Hepatocyte (in vitro differentiated cells): ENCODE results near the gene EPHA4. TPM values are rescaled to one million over a fixed set of nuclear protein-coding genes. Genes with fewer than 3 reads are reported as not detected.
A peak's percentile ranks its signal among the peaks of the same experiment; 100 is the strongest.

Experiments
- DNase-seq: peaks from one replicate; pipeline ENCODE4 v3.0.0-alpha.2; 2016; ENCODE audit warnings: low spot score
- H2AFZ ChIP-seq: fragments of 200-600 bp; sonication (generic); 2 replicates; pipeline ENCODE4 v1.6.0; 2016; ENCODE audit warnings: antibody characterized with exemption, mild to moderate bottlenecking
- H3K27ac ChIP-seq: fragments of 200-600 bp; sonication (generic); 2 replicates; pipeline ENCODE4 v1.5.1; 2016; ENCODE audit warnings: mild to moderate bottlenecking
- H3K27me3 ChIP-seq: fragments of 200-600 bp; sonication (generic); 2 replicates; pipeline ENCODE4 v1.6.1; 2016
- H3K36me3 ChIP-seq: fragments of 200-600 bp; sonication (generic); replicated peaks from 2 replicates; pipeline ENCODE4 v1.5.1; 2016; ENCODE audit warnings: low read depth; ENCODE audit not compliant: insufficient read depth
- H3K4me1 ChIP-seq: fragments of 200-600 bp; sonication (generic); 2 replicates; pipeline ENCODE4 v1.5.1; 2016; ENCODE audit warnings: mild to moderate bottlenecking, moderate library complexity; ENCODE audit not compliant: insufficient read depth
- H3K4me2 ChIP-seq: fragments of 200-600 bp; sonication (generic); 2 replicates; pipeline ENCODE4 v1.6.0; 2016
- H3K4me3 ChIP-seq: fragments of 200-600 bp; sonication (generic); 2 replicates; pipeline ENCODE4 v1.5.1; 2016; ENCODE audit warnings: mild to moderate bottlenecking
- H3K79me2 ChIP-seq: fragments of 200-600 bp; sonication (generic); 2 replicates; pipeline ENCODE4 v1.6.0; 2017; ENCODE audit warnings: mild to moderate bottlenecking
- H3K9me2 ChIP-seq: fragments of 200-600 bp; sonication (generic); replicated peaks from 2 replicates; pipeline ENCODE4 v1.6.0; 2017; ENCODE audit warnings: mild to moderate bottlenecking; ENCODE audit not compliant: insufficient read depth
- H3K9me3 ChIP-seq: fragments of 200-600 bp; sonication (generic); 2 replicates; pipeline ENCODE4 v1.5.1; 2016; ENCODE audit warnings: low read depth, mild to moderate bottlenecking
- H4K20me1 ChIP-seq: fragments of 200-600 bp; sonication (generic); 2 replicates; pipeline ENCODE4 v1.6.0; 2016; ENCODE audit warnings: mild to moderate bottlenecking; ENCODE audit not compliant: insufficient read depth, poor library complexity, severe bottlenecking
- CTCF ChIP-seq: fragments of 200-600 bp; sonication (generic); IDR thresholded peaks from 2 replicates; pipeline ENCODE4 v1.5.1; 2016; ENCODE audit warnings: antibody characterized with exemption, mild to moderate bottlenecking; ENCODE audit not compliant: poor library complexity
- EZH2 ChIP-seq: fragments of 200-600 bp; sonication (generic); IDR thresholded peaks from 2 replicates; pipeline ENCODE4 v1.6.1; 2016; ENCODE audit warnings: antibody characterized with exemption, mild to moderate bottlenecking, borderline replicate concordance
- EZH2phosphoT487 ChIP-seq: fragments of 200-600 bp; sonication (generic); IDR thresholded peaks from one replicate; pipeline ENCODE4 v1.6.1; 2018; ENCODE audit warnings: antibody characterized with exemption, mild to moderate bottlenecking, low read depth, moderate library complexity; ENCODE audit not compliant: unreplicated experiment, severe bottlenecking
- WGBS: methylation state at CpG from one replicate; pipeline ENCODE4 v1.1.6; 2016; ENCODE audit warnings: low lambda C conversion rate; ENCODE audit errors: missing lambda C conversion rate; 5-methylcytosine and 5-hydroxymethylcytosine counted together
- polyA plus RNA-seq: library from polyadenylated mRNA; unstranded; fragments of >200 nt; fragmentation: Nextera tagmentation; extraction: Ambion mirVana; gene quantifications from 2 replicates; pipeline ENCODE4 v1.2.1, GENCODE V29; 2016
- total RNA-seq: library from RNA; depleted of rRNA; stranded (reverse); fragments of >200 nt; gene quantifications from 2 replicates; pipeline ENCODE4 v1.2.3, GENCODE V29; 2014

EPHA4 gene
- total and polyA plus RNA-seq, 2 experiments from 2014 or later, result 7.8 to 36.8 TPM

- H2AFZ ChIP-seq, result no peak overlapping the region
- H4K20me1 ChIP-seq, result no peaks in the 10 kb centered on the region
- H3K4me1 ChIP-seq, result peaks cover 4% of the 10 kb centered on the region
- no peak overlapping the region for H3K27ac ChIP-seq
- no peak overlapping the region for H3K4me3 ChIP-seq
- no peaks in the 10 kb centered on the region for H3K9me3 ChIP-seq
- H3K9me2 ChIP-seq, result no peaks in the 10 kb centered on the region
- no peaks in the 10 kb centered on the region for H3K36me3 ChIP-seq
- H3K27me3 ChIP-seq, result peaks cover 4% of the 10 kb centered on the region
- no peak overlapping the region for H3K4me2 ChIP-seq
- TF ChIP-seq EZH2phosphoT487 (no peak), EZH2 (no peak), CTCF (no peak)
- 93% methylated on average over 9 of the region's 9 CpGs for WGBS
- no peaks in the 10 kb centered on the region for H3K79me2 ChIP-seq
- DNase-seq, result no peak
Observed at GRCh38 chr2:221374234-221374633, 197.9 kb downstream of the EPHA4 start.

- no peak overlapping the region for H3K27ac ChIP-seq
- H4K20me1 ChIP-seq, result no peaks in the 10 kb centered on the region
- no peak overlapping the region for H2AFZ ChIP-seq
- 83% methylated on average over 7 of the region's 7 CpGs for WGBS
- TF ChIP-seq EZH2 (no peak), EZH2phosphoT487 (no peak), CTCF (no peak)
- no peaks in the 10 kb centered on the region for H3K79me2 ChIP-seq
- H3K4me2 ChIP-seq, result no peak overlapping the region
- H3K9me2 ChIP-seq, result no peaks in the 10 kb centered on the region
- DNase-seq, result no peak
- H3K4me3 ChIP-seq, result no peak overlapping the region
- H3K9me3 ChIP-seq, result no peaks in the 10 kb centered on the region
- H3K36me3 ChIP-seq, result no peaks in the 10 kb centered on the region
- peaks cover 7% of the 10 kb centered on the region for H3K27me3 ChIP-seq
- H3K4me1 ChIP-seq, result peaks cover 4% of the 10 kb centered on the region
Observed at GRCh38 chr2:221372907-221373306, 199.2 kb downstream of the EPHA4 start.

- no peak for DNase-seq
- WGBS, result 44% methylated on average over 9 of the region's 9 CpGs
- Histone ChIP-seq H3K79me2 (no peaks in the 10 kb centered on the region), H2AFZ (no peak overlapping the region), H4K20me1 (no peaks in the 10 kb centered on the region), H3K9me3 (no peaks in the 10 kb centered on the region), H3K36me3 (no peaks in the 10 kb centered on the region), H3K9me2 (no peaks in the 10 kb centered on the region), H3K27me3 (peaks cover 7% of the 10 kb centered on the region), H3K4me1 (peaks cover 4% of the 10 kb centered on the region), H3K27ac (no peak overlapping the region), H3K4me2 (no peak overlapping the region), H3K4me3 (no peak overlapping the region)
- TF ChIP-seq CTCF (peak; percentile 29), EZH2phosphoT487 (no peak)
Observed at GRCh38 chr2:221372159-221372884, 199.8 kb downstream of the EPHA4 start.
